Panc1 (cell line): ENCODE measurements around the gene ARID5B. TPM values are rescaled to one million over a fixed set of nuclear protein-coding genes. Genes with fewer than 3 reads are reported as not detected.

Source experiments
- ATAC-seq: fragments of 200-7000 bp; cut with Tn5 transposase; 2 replicates; pipeline ENCODE4 v1.9.1; 2020; ENCODE audit warnings: mild to moderate bottlenecking, moderate library complexity
- BruUV-seq: library from RNA; stranded (reverse); fragments of 400-500 nt; replicated peaks from 2 replicates; lab custom pipeline; 2021; lab: Mats Ljungman, UMichigan
- CTCF ChIA-PET: fragments of 300-600 bp; sonication (Branson Sonifier 250); formaldehyde crosslinking; loops from one replicate; lab custom pipeline; 2022; ENCODE audit warnings: antibody characterized with exemption; lab: Charles Lee
- POLR2A ChIA-PET: fragments of 300-600 bp; sonication (Branson Sonifier 250); formaldehyde crosslinking; loops from one replicate; lab custom pipeline; 2022; ENCODE audit warnings: antibody characterized with exemption; lab: Charles Lee
- DNase-seq: peaks from one replicate; pipeline ENCODE4 v3.0.0-alpha.2; 2010; ENCODE audit warnings: low read depth, low spot score
- H3K27ac ChIP-seq: 2 replicates; pipeline ENCODE4 v1.5.1; 2011; ENCODE audit warnings: mild to moderate bottlenecking, low read length, inconsistent platforms
- H3K27me3 ChIP-seq: fragments of 200-500 bp; sonication (Bioruptor generic); 2 replicates; pipeline ENCODE4 v1.6.0; 2014; ENCODE audit warnings: low read length, inconsistent platforms; ENCODE audit not compliant: control insufficient read depth, insufficient read depth
- H3K36me3 ChIP-seq: fragments of 200-500 bp; sonication (Bioruptor generic); 2 replicates; pipeline ENCODE4 v1.5.1; 2014; ENCODE audit warnings: inconsistent platforms, mild to moderate bottlenecking, low read length, moderate library complexity; ENCODE audit not compliant: control insufficient read depth, insufficient read depth
- H3K4me1 ChIP-seq: 2 replicates; pipeline ENCODE4 v1.5.1; 2011; ENCODE audit warnings: inconsistent platforms, mild to moderate bottlenecking, low read length, moderate library complexity; ENCODE audit not compliant: control insufficient read depth, insufficient read depth
- H3K4me3 ChIP-seq, 2 experiments: 2 replicates each; pipeline ENCODE4 v1.5.1; 2011 to 2012; ENCODE audit warnings: low read depth in 2 of 2, low read length in 2 of 2, mild to moderate bottlenecking in 2 of 2, inconsistent platforms in 1 of 2, moderate library complexity in 1 of 2
- H3K9me3 ChIP-seq: fragments of 200-500 bp; sonication (Bioruptor generic); 2 replicates; pipeline ENCODE4 v1.5.1; 2014; ENCODE audit warnings: low read depth, mild to moderate bottlenecking, inconsistent platforms, low read length, moderate library complexity; ENCODE audit not compliant: control insufficient read depth, insufficient read depth
- CTCF ChIP-seq: fragments of 450-650 bp; IDR thresholded peaks from 2 replicates; pipeline ENCODE4 v1.5.1; 2017; ENCODE audit warnings: mild to moderate bottlenecking
- POLR2AphosphoS5 ChIP-seq: IDR thresholded peaks from 2 replicates; pipeline ENCODE4 v1.6.1; 2012; ENCODE audit warnings: mild to moderate bottlenecking, low read depth, low read length, moderate library complexity
- SIN3A ChIP-seq: IDR thresholded peaks from 2 replicates; pipeline ENCODE4 v1.6.1; 2012; ENCODE audit warnings: low read depth, mild to moderate bottlenecking, low read length, moderate library complexity, borderline replicate concordance; ENCODE audit not compliant: insufficient read depth
- TCF7L2 ChIP-seq: IDR thresholded peaks from 2 replicates; pipeline ENCODE4 v1.6.1; 2011; ENCODE audit warnings: mild to moderate bottlenecking, low read depth, low read length, inconsistent platforms
- in situ Hi-C: cut with HindIII; loops from 2 replicates; pipeline ENCODE4 v1.10.0; 2016; ENCODE audit warnings: low sequenced_read_pairs, low pct_unique_long_range_greater_than_20kb
- intact Hi-C: fragments of 100-400 bp; cut with micrococcal nuclease; formaldehyde crosslinking; loops from one replicate; pipeline ENCODE4 v1.10.0; 2022; ENCODE audit not compliant: unreplicated experiment
- total RNA-seq: library from RNA; stranded (reverse); gene quantifications from one replicate; pipeline ENCODE4 v1.2.1, GENCODE V29; 2021; ENCODE audit not compliant: unreplicated experiment
- TF ChIP-seq, protein P1 (sequence below), 2 experiments: IDR thresholded peaks; 2 replicates each; pipeline ENCODE4 v1.6.1; 2011 to 2012; ENCODE audit warnings: low read depth in 2 of 2, control low read depth in 1 of 2, low read length in 1 of 2, mild to moderate bottlenecking in 1 of 2, moderate library complexity in 1 of 2; ENCODE audit not compliant: insufficient read depth in 1 of 2

The ARID5B gene
- total RNA-seq, 1 experiment from 2014 or later, result 22.7 TPM

DNA sequence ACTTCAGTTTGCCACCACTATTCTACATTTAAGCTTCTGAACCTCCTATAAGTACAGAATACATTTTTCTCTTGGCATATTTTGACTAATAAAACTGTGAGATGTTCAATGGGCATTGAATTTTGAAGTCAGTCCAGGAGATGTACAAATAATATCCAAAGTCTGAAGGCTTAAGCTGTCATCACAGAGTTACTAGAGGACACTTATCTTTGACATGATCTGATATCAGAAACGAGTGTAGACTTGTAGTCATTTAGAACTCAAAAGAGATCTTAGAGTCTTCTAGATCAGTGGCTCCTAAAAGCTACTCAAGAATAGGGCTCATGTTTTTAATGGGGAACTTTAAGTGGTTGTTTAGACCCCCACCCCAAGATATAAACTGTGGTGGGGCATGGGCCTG is 160.5 kb downstream of the ARID5B start:
- Histone ChIP-seq H3K27ac (no peak overlapping the region), H3K4me1 (peaks cover 3% of the 10 kb centered on the region; the same call in 1 of the 2 replicates), H3K27me3 (no peaks in the 10 kb centered on the region), H3K36me3 (peaks cover 16% of the 10 kb centered on the region), H3K4me3 (no peak overlapping the region), H3K9me3 (no peaks in the 10 kb centered on the region)
- POLR2A ChIA-PET, result interaction anchor here (0.6 kb wide), 2 partner anchors 37 to 45 kb away, joined by 6 to 11 read pairs; no protein-coding TSS in a partner anchor
- intact Hi-C loops, result no loop called here
- TF ChIP-seq POLR2AphosphoS5, result no peak
- TF ChIP-seq, protein P1, sequence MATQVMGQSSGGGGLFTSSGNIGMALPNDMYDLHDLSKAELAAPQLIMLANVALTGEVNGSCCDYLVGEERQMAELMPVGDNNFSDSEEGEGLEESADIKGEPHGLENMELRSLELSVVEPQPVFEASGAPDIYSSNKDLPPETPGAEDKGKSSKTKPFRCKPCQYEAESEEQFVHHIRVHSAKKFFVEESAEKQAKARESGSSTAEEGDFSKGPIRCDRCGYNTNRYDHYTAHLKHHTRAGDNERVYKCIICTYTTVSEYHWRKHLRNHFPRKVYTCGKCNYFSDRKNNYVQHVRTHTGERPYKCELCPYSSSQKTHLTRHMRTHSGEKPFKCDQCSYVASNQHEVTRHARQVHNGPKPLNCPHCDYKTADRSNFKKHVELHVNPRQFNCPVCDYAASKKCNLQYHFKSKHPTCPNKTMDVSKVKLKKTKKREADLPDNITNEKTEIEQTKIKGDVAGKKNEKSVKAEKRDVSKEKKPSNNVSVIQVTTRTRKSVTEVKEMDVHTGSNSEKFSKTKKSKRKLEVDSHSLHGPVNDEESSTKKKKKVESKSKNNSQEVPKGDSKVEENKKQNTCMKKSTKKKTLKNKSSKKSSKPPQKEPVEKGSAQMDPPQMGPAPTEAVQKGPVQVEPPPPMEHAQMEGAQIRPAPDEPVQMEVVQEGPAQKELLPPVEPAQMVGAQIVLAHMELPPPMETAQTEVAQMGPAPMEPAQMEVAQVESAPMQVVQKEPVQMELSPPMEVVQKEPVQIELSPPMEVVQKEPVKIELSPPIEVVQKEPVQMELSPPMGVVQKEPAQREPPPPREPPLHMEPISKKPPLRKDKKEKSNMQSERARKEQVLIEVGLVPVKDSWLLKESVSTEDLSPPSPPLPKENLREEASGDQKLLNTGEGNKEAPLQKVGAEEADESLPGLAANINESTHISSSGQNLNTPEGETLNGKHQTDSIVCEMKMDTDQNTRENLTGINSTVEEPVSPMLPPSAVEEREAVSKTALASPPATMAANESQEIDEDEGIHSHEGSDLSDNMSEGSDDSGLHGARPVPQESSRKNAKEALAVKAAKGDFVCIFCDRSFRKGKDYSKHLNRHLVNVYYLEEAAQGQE (IDR thresholded peaks at IDR 0.05; ENCODE audit: insufficient read depth in 1 of 2, low read depth in 2 of 2, low read length in 1 of 2), result no peak
- no peak for TF ChIP-seq SIN3A
- no peak for TF ChIP-seq TCF7L2
- TF ChIP-seq CTCF, result no peak
- ATAC-seq (no peak), DNase-seq (no peak)
- BruUV-seq, result no TSS peak
- CTCF ChIA-PET, result interaction anchor here (0.6 kb wide), 1 partner anchor 1097 kb away, joined by 8 read pairs; no protein-coding TSS in a partner anchor
- in situ Hi-C loops, result no loop called here

DNA sequence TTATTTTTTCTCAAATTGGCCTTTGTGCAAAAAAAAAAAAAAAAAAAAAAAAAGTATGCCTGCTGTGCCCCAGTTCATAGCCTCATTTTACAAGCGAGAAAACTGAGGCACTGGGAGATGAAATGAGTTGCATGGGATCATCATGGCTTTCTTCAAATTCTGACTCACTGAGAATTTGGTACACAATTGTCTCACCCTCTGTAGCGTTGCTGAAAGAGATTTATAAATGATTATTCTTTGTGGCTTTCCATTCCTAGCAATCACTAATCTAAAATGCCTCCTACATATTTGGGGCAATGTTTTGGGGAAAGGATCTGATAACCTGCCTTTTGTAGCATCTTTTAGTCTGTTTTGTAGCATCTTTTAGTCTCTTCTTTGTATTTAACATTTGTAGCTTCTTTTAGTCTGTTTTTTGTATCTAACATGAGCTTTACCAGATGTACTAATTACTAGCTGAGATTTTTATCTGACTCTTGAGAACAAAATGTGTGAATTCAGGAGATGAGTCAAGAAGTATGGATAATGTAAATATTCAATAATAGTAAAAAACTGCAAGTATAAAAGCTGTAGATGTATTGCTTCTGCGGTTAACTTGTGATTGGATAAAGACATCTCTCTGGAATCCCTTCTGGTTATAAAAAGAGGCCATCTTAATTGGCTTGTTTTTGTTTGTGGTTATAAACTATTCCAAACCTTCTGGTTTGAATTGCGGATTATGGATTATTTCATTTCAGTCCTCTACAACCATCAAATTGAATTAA is 161.4 kb downstream of the ARID5B start:
- Histone ChIP-seq H3K4me1 (peaks cover 3% of the 10 kb centered on the region; the same call in 1 of the 2 replicates), H3K36me3 (peaks cover 12% of the 10 kb centered on the region), H3K27me3 (no peaks in the 10 kb centered on the region), H3K9me3 (no peaks in the 10 kb centered on the region), H3K27ac (no peak overlapping the region), H3K4me3 (no peak overlapping the region)
- in situ Hi-C loops (no loop called here), intact Hi-C loops (no loop called here)
- ATAC-seq (no peak), DNase-seq (no peak)
- TF ChIP-seq TCF7L2 (no peak), CTCF (no peak), POLR2AphosphoS5 (no peak), SIN3A (no peak)
- TF ChIP-seq, protein P1 (IDR thresholded peaks at IDR 0.05; ENCODE audit: insufficient read depth in 1 of 2, low read depth in 2 of 2, low read length in 1 of 2), result no peak
- no TSS peak for BruUV-seq
- CTCF ChIA-PET, result no interaction called here
- POLR2A ChIA-PET, result interaction anchor here (0.5 kb wide), 1 partner anchor 8 kb away, joined by 6 read pairs; no protein-coding TSS in a partner anchor
